Measurements from ENCODE around the gene CDK5.

The CDK5 gene

GRCh38 chr7:151073990-151074389, 16.3 kb upstream of the CDK5 start:
- DNase-seq (ENCODE audit: low spot score), result no peak

- no peak for DNase-seq (ENCODE audit: low spot score)
Measured at GRCh38 chr7:151071032-151071866, 13.6 kb upstream of the CDK5 start.

DNA sequence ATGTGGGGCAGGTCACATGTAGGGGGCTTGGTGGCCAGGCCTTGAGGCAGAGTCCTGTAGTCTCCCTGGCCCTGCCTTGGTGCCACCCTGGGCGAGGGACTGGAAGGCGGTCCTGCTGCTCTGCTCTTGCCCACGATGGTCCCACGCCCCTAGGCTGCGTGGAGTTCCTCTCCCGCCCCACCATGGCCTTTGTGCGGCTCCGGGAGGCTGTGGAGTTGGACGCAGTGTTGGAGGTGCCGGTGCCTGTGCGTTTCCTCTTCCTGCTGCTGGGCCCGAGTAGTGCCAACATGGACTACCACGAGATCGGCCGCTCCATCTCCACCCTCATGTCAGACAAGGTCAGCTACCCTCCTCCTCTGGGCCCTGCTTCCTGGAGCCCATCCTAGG, 12.9 kb upstream of the CDK5 start:
- DNase-seq (ENCODE audit: low spot score), result no peak

- no peak for DNase-seq (ENCODE audit: low spot score)
Measured at GRCh38 chr7:151069841-151070573, 12.3 kb upstream of the CDK5 start.

GRCh38 chr7:151068069-151068773, 10.5 kb upstream of the CDK5 start:
- no peak for DNase-seq (ENCODE audit: low spot score)

DNA sequence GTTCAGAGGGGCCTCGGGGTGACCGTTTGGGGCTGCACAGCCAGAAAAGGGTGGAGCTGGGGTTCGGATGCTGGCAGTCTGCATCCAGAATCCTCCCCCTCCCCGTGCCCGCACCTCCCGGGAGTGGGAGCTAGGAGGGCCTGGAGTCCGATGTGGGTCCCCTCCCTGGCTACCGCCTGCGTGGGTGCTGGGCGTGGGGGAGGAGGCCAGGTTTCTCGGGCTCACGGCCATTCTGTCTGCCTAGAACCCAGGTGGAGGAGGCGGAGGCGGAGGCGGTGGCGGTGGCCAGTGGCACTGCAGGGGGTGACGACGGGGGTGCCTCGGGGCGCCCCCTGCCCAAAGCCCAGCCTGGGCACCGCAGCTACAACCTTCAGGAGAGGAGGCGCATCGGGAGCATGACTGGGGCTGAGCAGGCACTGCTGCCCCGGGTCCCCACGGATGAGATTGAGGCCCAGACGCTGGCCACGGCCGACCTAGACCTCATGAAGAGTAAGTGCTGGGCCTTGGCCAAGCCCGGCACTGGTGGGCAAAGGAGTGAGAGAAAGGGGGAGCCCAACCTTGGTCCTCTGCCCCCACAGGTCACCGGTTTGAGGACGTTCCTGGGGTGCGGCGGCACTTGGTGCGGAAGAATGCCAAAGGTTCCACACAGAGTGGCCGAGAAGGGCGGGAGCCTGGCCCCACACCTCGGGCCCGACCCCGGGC, 8.7 kb upstream of the CDK5 start:
- DNase-seq (ENCODE audit: low spot score), result no peak

- no peak for DNase-seq (ENCODE audit: low spot score)
Measured at GRCh38 chr7:151065516-151065915, 7.8 kb upstream of the CDK5 start.

DNA sequence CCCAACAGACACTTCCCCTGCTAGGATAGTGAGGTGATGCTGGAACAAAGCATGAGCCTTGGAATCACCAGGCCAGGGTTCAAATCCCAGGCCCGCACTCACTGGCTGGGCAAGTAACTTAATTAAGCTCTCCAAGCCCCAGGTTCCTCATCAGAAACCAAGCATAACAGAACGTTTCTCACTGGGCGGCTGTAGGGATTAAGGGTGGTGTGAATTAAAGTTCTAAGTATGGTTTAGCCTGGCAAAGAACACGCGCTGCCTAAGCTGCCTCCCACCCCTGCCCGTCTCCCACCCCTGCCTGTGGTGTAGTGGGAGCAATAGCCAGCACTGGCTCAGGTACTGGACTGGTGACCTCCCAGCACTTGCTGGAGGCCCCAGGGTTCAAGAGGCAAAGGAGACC, 7.3 kb upstream of the CDK5 start:
- DNase-seq (ENCODE audit: low spot score), result no peak

GRCh38 chr7:151064454-151064853, 6.8 kb upstream of the CDK5 start:
- no peak for DNase-seq (ENCODE audit: low spot score)

- no peak for DNase-seq (ENCODE audit: low spot score)
Measured at GRCh38 chr7:151063212-151063561, 5.5 kb upstream of the CDK5 start.

- no peak for DNase-seq (ENCODE audit: low spot score)
Measured at GRCh38 chr7:151062399-151063211, 4.9 kb upstream of the CDK5 start.

- no peak for DNase-seq (ENCODE audit: low spot score)
Measured at GRCh38 chr7:151062111-151062398, 4.4 kb upstream of the CDK5 start.

DNA sequence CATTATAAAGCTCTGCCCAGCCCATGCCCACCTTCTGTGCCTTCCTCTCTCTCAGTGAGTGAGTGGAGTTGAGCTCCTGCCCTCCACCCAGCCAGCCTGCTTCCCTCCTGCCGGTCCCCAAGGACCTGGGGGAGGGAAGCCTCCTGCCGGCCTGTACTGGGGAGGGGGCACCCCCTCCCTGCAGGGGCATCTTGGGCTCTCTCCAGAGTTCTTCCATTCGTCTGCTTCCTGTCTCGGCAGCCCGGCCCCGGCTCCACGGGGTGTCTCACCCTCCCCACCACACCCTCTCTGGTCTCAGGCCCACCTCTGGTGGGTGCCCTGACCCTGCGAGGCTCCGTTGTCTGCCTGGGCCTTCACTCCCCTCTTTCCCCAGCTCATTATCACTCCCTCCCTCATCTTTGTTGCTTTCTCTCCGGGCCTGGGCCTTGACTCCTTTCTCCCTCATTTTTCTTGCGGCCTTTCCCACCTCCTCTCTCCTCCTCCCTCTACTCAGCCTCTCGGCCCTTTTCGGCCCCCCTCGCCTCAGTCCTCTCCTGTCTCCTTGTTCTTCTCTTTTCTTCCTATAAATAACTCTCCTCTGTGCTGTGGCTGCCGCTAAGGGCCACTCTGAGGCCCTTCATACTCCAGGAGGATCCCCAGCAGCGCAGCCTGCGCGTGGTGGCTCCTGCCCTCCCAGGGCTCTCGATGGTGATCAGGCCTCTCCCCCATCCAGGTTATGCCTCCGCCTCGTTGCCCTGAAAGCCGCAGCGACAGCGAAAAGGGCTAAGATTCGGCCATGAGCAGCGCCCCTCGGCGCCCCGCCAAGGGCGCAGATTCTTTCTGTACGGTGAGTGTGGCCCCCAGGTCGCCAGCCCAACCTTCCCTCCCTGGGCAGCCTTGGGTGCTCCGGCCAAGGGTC, 3.8 kb upstream of the CDK5 start:
- no peak for DNase-seq (ENCODE audit: low spot score)

- peak; percentile 65 for DNase-seq (ENCODE audit: low spot score)
Measured at GRCh38 chr7:151060416-151061212, 2.9 kb upstream of the CDK5 start.

- DNase-seq (ENCODE audit: low spot score), result no peak
Measured at GRCh38 chr7:151060113-151060415, 2.4 kb upstream of the CDK5 start.

GRCh38 chr7:151059367-151060112, 1.8 kb upstream of the CDK5 start, which contains the start of gene SLC4A2:
Gene SLC4A2 (plus strand): TSS chr7:151059589. CDS start chr7:151061988, 2,399 bp downstream.
- peak; percentile 89 for DNase-seq (ENCODE audit: low spot score)

DNA sequence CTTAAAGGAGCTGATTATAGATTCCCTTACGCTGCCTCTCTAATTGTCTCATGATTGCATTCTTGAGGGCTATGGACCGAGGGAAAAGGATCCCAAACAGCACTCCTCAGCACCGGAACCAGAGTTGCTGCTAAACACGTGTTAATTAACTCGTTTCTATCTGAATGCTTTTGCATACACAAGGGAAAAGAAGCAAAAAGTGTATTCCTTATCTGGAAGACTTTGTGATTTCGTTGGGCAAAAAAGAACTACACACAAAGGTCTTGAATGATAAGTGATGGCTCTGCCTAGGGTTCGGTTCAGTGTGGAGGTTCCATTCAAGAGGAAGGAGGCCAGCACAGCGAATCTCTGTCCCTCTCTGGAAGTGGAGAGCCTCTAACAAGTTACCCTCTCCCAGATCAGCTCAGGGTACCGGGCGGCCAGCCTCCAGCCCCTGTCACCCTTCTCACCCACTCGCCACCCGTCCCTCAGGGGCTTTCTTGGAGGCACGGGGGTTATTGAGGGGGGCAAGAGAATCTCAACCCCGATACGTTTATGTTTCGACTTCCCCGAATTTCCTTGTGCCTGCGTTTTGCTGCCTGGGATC, 1.2 kb upstream of the CDK5 start:
- peak; percentile 69 for DNase-seq (ENCODE audit: low spot score)

DNA sequence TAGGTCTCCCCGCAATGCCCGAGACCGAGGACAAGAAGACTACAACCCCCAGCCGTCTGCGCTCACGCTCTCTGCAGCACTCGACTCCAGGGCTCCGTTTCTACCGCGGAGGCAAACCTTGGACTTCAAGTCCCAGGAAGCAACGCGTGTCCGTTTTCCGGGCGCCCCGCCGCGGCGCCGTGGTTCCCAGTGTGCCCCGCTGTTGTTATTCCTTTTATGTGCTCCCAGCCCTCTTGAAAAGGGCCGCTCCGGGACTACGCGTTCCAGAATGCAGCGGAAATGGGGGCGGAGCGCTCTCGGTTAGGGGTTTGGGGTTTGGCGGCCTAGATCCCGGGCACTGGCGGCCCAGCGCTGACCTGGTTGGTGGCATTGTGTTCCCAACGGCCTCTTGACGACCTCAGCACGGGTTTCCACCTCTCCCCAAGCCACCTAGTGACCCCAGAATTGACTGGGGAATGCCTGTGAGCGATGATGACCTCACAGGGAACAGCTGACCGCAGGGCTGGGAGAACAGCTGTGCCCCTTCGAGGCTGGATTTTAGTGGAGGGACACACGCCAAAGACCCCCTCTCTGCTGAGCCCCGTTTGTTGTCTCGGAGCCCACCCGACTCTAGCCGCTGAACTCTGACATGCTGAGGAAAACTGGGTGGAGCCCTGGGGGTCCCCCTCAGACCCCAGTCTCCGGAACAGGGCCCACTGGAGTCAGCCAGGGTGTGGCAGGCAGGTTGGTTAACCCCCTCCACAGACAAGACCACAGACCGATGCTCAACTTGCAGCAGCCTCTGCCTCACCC, 488 bp upstream of the CDK5 start:
- DNase-seq (ENCODE audit: low spot score), result peak; percentile 100

Measured in pons (tissue), 1 donor.